ENCODE results near the gene P3H1. TPM values are rescaled to one million over a fixed set of nuclear protein-coding genes. Genes with fewer than 3 reads are reported as not detected.
A peak's percentile ranks its signal among the peaks of the same experiment; 100 is the strongest.

The P3H1 gene
- total RNA-seq, 4 donors from 2014 or later = 19.4 to 151 (median 27.9) TPM

DNA sequence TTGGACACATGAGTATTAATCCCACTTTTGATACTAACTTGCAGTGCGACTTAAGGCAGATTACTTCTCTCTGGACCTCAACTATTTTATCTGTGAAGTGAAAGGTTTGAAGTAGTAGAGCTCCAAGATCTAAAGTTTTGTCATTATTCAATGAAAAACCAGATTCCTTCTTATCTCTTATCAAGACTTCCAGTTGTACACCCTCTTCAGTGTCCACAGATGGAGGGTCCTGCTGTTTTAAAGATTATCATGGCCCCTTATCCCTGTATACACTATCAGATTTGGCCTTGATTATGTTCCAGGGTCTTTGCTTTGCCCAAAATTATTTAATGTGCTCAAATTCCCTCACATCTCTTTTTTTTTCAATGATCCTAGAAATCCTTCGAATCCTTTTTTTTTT, 1.3 kb upstream of the P3H1 start:
- Histone ChIP-seq H3K27ac (no peak overlapping the region), H3K4me3 (peak overlapping the region; percentile 72 to 99 (median 93)), H3K4me1 (peaks cover 0 to 33% (median 3%) of the 10 kb centered on the region in 4 donors), H3K27me3 (no peaks in the 10 kb centered on the region), H3K9me3 (no peaks in the 10 kb centered on the region), H3K36me3 (no peaks in the 10 kb centered on the region)
- no peak for DNase-seq
- TF ChIP-seq, protein P1, sequence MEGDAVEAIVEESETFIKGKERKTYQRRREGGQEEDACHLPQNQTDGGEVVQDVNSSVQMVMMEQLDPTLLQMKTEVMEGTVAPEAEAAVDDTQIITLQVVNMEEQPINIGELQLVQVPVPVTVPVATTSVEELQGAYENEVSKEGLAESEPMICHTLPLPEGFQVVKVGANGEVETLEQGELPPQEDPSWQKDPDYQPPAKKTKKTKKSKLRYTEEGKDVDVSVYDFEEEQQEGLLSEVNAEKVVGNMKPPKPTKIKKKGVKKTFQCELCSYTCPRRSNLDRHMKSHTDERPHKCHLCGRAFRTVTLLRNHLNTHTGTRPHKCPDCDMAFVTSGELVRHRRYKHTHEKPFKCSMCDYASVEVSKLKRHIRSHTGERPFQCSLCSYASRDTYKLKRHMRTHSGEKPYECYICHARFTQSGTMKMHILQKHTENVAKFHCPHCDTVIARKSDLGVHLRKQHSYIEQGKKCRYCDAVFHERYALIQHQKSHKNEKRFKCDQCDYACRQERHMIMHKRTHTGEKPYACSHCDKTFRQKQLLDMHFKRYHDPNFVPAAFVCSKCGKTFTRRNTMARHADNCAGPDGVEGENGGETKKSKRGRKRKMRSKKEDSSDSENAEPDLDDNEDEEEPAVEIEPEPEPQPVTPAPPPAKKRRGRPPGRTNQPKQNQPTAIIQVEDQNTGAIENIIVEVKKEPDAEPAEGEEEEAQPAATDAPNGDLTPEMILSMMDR (IDR thresholded peaks at IDR 0.05) = no peak
- no peak for TF ChIP-seq POLR2A (IDR thresholded peaks at IDR 0.05)

DNA sequence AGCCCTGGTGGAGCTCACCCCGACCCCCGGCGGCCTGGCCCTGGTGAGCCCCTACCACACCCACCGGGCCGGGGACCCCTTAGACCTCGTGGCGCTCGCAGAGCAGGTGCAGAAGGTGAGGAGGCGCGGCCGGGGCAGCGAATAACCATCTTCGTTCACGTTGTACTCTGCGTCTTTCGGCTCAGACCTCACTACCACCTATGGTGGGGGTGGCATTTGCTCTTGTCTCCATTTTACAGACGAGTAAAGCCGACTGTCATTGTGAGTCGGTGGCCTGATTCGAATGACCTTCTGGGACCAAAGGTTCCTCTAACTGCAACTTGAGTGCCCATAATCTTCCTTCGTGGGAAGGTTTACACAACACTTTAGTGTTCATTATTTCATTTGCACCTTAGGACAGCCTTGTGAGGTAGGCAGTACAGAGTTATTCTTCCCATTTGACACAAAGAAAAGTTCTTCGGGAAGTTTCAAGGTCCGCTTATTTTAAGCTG, 727 bp upstream of the P3H1 start:
- no peak for DNase-seq
- H3K27me3 ChIP-seq = no peaks in the 10 kb centered on the region
- peaks cover 0 to 33% (median 3%) of the 10 kb centered on the region in 4 donors for H3K4me1 ChIP-seq
- H3K27ac ChIP-seq = peak overlapping the region; percentile 80 to 92 (median 90)
- H3K36me3 ChIP-seq = no peaks in the 10 kb centered on the region
- H3K4me3 ChIP-seq = peak overlapping the region; percentile 72 to 99 (median 93)
- TF ChIP-seq POLR2A (IDR thresholded peaks at IDR 0.05) = no peak
- TF ChIP-seq, protein P1 (IDR thresholded peaks at IDR 0.05) = no peak
- H3K9me3 ChIP-seq = no peaks in the 10 kb centered on the region

DNA sequence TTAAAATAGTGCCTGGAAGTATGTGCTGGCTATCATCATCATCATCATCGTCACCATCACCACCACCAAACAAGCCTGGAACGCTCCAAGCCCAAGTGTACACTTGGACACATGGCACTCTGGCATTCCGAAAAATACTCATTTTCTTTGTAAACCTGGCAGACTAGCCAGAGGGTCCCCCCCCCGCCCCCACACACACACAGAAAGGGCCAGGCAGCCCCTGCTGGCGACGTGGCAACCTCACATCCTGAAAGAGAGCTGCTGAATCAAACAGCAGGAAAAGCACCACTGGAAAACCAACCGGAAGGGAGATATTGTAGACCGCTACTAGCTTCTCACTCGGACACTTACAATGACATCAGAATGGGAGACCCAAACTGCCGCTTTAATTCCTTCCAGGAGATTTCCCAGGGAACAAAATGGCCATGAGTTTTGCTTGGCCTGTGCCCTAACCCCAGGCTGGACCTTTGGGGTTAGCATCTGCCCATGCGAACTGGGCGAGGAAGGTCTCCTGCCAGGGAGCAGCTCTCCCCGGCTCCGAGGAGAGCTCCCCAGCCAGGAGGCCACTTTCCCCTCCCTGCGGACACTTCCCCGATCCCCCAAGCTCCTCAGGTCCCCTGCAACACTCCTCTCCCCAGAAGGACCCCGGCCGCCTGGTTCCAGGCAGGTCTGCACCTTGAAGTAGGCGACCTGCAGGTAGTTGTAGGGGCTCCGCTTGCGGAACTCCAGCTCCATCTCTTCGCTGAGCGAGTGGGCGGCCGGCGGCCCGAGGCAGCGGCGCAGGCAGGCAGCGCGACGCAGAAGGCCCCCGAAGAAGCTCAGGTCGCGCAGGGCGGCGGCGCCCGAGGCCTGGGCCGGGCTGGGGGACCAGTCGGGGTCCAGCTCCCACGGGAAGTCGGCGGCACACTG, 742 bp downstream of the P3H1 start:
- Histone ChIP-seq H3K36me3 (peaks cover 0 to 6% (median 0%) of the 10 kb centered on the region in 3 donors), H3K27me3 (no peaks in the 10 kb centered on the region), H3K9me3 (no peaks in the 10 kb centered on the region), H3K27ac (peak overlapping the region; percentile 81 to 92 (median 88)), H3K4me3 (peak overlapping the region; percentile 72 to 99 (median 93)), H3K4me1 (peaks cover 0 to 33% (median 3%) of the 10 kb centered on the region in 4 donors)
- no peak for TF ChIP-seq POLR2A (IDR thresholded peaks at IDR 0.05)
- TF ChIP-seq, protein P1 (IDR thresholded peaks at IDR 0.05) = peak in 5 of 6 experiments; percentile 4 to 31 (median 23)
- DNase-seq = peak in 2 of 3 donors; percentile 18 to 51

DNA sequence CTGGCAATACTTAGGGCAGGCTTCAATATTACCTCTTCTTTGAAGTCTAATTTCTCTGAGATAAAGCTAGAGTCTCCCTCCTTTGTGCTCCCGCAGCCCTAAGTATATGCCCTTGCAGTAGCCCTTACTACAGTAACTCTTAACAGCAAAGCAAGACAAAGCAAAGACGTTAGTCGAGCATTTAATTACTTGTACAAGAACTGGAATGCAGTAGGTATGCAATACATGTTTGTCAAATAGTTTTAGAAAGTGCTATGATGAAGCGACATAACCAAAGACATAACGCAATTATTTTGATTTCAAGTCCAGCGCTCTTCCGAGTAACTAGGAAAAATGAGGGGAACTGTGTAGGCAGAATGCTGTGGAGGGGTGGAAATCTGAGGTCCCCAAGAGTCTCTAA, 1.6 kb downstream of the P3H1 start:
- Histone ChIP-seq H3K36me3 (peaks cover 0 to 11% (median 0%) of the 10 kb centered on the region in 3 donors), H3K4me1 (peaks cover 0 to 33% (median 3%) of the 10 kb centered on the region in 4 donors), H3K9me3 (no peaks in the 10 kb centered on the region), H3K27ac (peak overlapping the region in 2 of 4 donors; percentile 84 to 92), H3K4me3 (peak overlapping the region in 3 of 4 donors; percentile 72 to 99 (median 91)), H3K27me3 (no peaks in the 10 kb centered on the region)
- TF ChIP-seq, protein P1 (IDR thresholded peaks at IDR 0.05) = no peak
- no peak for TF ChIP-seq POLR2A (IDR thresholded peaks at IDR 0.05)
- DNase-seq = no peak

GRCh38 chr1:42762269-42762668, 4.6 kb downstream of the P3H1 start:
- Histone ChIP-seq H3K4me1 (peaks cover 0 to 16% (median 3%) of the 10 kb centered on the region in 4 donors), H3K27ac (no peak overlapping the region), H3K9me3 (no peaks in the 10 kb centered on the region), H3K27me3 (no peaks in the 10 kb centered on the region), H3K4me3 (no peak overlapping the region), H3K36me3 (peaks cover 0 to 38% (median 0%) of the 10 kb centered on the region in 3 donors)
- TF ChIP-seq, protein P1 (IDR thresholded peaks at IDR 0.05) = no peak
- TF ChIP-seq POLR2A (IDR thresholded peaks at IDR 0.05) = no peak
- no peak for DNase-seq
